COLO668 (cell line): ENCODE results near the gene PAQR7.
A peak's percentile ranks its signal among the peaks of the same experiment; 100 is the strongest.

Experiments used
- DNase-seq: peaks from one replicate; lab custom pipeline; 2025; ENCODE audit not compliant: unreplicated experiment; lab: John Stamatoyannopoulos, UW

PAQR7 gene

DNA sequence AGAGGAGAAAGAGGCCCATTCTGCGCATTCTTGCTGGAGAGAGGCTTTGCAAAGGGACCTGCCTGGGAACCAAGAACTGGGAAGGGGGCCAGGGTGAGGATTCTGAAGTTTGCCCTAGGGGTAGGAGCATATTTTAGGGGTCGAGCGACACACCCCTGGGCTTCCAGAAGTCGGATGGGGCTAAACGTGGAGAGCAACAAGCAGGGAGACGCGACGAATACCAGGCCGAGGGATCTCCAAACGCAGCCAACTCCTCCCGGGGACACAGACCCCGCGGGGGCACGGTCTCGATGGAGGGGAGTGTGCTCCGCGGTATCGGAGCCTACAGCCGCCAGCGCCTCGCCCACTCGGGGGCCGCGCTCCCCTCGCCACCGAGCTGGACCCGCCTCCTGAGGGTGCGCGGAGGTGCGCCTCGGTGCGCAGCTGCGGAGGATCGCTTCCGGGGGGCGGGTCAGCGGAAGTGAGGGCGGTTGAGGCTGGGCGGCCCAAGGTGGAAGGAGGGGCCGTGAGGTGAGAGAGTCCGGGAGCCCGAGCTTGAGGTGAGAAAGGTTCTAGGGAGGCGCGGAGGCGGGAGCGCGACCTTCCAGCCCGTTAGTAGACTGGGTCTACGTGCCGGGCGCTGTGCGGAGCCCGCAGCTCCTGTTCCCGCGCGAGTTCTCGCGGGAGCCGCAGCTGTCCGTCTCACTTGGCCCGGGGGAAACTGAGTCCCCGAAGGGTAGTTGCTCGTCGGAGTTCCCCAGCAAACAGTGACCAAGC is 55.8 kb downstream of the PAQR7 start, which contains the start of gene MTFR1L:
Gene MTFR1L (plus strand): TSS at position 464 of the 756 bp plus-strand sequence. CDS start 3,151 bp downstream, outside the sequence.
- DNase-seq, result peak; percentile 95

DNA sequence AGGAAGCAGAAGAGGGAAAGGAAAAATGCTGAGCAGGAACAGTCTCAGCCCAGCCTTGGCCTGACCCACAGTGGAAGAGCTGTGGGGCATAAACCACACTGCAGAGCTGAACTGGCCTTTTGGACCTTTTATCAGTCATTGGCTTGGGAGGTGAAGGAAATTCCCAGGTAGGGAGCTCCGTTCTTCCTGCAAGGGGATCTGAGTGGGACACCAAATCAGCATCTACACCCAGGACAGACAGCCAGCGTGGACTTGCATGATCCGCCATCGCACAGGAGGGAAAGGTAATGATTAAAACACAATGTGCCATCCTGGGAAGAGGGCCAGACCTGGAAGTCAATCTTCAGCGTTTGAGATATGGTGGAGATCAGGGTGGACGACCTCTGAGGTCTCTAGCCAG is 56.9 kb downstream of the PAQR7 start:
- no peak for DNase-seq

DNA sequence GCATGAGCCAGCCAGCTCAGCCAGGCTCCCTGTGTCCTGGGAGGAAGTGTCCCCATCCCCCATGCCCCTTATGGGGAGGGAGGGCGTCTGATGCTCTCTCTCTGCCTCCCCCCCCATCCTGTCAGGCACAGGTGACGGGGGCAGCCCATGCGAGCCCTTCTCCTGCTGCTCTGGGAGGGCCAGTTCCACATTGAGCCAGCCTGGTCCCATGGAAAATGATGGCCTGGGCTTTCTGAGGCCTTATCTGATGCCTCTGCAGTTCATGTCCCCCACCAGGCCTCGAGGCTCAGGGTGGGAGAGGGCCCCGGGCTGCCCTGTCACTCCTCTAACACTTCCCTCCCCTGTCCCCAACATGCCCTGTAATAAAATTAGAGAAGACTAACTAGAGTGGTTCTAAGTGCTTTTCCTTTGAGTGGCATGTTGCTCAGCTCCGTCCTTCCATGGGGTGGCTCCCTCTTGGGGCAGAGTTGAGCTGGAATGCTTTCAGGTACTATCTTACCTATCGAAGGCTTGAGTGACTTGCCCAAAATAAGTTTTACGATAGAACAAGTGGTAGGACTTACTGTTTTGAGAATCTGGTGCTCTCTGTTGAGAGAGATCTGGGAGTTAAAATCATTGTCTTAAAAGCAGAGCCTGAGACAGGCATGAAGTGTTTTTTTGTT is 57.5 kb downstream of the PAQR7 start:
- DNase-seq, result no peak

DNA sequence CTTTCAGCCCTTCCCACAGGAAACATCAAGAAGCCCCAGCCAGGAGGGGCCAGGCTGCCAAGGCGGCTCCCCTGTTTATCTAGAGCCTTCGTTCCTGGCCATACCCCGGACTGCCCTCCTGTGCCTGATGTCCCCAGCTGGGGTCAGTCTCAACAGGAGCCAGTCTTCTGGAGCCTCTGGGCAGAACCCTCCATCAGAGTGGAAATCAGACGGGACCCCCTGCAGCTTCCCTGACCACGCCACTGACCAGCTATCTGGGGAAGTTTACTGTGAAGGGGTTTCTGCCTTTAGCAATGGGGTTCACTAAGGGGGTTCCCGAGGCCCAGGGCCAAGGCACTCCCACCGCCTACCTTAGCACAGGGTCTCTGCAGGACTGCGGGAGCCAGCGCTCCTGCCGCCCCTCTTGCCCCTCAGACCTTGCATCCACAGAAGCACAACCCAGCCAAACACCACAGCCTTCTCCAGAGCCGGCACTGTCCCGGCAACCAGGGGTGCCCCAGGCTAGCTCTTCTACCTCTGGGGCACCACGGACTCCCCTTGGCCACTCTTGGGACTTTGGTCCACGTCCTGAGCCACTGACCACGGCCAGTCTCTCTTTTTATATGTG is 59.3 kb downstream of the PAQR7 start:
- no peak for DNase-seq

DNA sequence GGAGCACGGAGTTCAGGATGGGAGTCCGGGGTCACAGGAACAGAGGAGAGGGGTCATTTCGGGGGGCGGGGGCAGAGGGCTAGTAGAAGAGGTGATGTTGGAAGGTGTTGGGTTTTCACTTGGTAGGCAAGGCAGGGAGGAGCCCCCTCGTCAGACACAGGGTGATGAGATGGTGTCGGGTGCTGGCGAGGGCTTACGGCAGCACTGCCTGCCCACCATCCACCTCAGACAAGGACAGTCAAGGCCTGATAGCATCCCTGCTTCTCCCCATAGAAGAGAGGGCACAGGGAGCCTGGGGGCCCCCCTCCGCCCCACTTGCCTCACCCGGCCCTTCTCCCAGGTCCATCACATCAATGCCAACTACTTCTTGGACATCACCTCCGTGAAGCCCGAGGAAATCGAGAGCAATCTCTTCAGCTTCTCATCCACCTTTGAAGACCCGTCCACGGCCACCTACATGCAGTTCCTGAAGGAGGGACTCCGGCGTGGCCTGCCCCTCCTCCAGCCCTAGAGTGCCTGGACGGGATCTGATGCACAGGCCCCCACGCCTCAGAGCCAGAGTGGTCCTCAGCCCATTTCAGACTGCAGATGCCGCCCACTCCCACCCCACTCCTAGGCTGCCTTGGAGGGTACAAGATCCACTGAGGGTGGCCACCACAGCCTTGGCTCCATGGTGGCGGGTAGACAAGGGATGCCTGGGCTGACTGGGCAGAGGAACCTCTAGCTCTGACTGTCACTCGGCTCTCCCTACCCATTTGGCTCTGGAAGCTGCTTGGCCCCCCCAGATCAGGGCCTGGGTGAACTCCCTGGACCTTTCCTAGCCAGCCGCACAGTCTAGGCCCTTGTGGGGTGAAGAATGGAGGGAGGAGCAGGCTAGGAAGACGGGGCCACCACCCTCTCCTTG is 60.0 kb downstream of the PAQR7 start:
- no peak for DNase-seq

DNA sequence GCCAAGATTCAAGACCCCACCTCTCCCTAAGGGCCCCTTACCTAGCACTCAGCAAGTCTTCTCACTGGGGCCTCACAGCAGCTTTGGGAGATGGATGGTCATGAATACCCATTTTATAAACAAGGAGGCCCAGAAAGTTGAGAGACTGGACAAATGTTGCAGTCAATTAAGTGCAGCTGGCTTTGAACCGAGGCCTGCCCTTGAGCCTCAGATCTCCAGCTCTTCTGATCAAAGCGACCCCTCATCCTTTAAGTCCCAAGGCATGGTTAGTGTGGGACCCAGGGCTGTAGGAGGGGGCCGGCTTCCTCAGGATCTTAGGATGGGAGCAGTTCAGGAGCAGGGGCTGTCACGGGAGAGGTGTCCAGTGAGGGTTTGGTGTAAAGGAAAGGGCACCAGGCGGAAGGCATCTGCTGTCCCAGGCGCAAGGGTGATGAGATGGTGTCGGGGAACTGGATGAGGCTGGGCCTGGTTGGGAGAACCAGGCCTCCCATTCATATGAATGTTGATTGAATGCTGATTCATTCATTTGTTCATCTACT is 60.9 kb downstream of the PAQR7 start:
- no peak for DNase-seq

DNA sequence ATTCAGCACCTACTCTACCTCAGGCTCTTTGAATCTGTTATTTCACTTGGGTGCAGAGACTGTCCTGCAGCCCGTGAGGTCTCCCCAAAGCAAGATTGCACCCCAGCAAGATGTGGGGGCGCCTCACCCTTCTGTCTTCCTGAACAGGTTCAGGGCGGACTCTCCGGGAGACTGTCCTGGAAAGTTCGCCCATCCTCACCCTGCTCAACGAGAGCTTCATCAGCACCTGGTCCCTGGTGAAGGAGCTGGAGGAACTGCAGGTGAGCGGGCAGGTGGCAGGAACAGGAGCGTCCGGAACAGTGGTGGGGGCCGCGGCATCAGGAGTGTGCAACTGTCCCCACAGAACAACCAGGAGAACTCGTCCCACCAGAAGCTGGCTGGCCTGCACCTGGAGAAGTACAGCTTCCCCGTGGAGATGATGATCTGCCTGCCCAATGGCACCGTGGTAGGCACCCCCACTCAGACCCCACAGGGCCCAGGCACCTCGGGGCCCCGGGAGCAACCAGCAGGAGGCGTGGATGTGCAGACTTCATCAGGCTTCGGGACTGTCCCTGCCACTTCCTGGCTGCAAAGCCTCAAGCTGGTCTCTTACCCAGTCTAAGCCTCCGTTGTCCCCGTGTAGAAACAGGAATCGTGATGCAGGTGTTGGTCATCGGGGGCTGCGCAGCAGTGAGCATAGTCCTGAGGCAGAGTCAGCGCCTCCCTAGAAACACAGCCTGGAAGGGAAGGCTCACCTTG is 61.6 kb downstream of the PAQR7 start:
- DNase-seq, result peak; percentile 77

DNA sequence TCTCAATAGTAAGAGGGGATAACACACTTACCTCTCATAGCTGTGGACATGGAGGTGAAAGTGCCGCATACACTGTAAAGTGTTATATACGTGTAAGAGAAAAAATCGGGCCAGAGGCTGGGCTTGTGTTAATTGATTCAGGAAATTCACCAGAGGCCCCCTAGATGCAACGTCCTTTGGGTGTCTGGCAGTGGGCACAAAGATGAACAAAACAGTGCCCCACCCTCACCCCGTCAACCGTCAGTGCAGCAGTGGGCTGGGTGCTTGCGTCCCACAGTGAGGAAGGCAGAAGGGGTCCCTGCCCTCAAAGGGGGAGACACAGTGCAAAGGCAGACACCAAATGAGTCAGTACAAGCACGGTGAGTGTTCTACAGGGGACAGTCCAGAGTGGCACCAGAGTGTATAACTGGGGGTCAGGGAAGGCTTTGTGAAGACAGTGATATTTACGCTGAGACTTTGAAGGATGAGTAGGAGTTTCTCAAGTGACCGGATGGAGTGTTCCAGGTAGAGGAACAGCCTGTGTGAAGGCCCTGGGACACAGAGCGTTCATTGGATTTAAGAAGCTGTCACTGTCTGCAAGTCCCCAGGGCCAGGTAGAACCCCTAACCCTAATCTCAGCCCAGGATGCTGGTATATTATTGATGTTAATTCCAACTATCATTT is 62.3 kb downstream of the PAQR7 start:
- DNase-seq, result no peak
